Activated T-helper 17 cell treated with anti-CD3 and anti-CD28 coated beads, Interleukin-2, amount 50 U/mL, for 72 hours (primary cell): ENCODE results near the gene HGFAC. TPM values are rescaled to one million over a fixed set of nuclear protein-coding genes. Genes with fewer than 3 reads are reported as not detected.

Source experiments
- ATAC-seq: fragments of 150-1000 bp; cut with Tn5 transposase; replicated peaks from 2 replicates; pipeline ENCODE4 v1.10.0; 2021; ENCODE audit warnings: mild to moderate bottlenecking, moderate library complexity
- H3K27ac Mint-ChIP-seq: one replicate; pipeline ENCODE4 v1.8.0; 2022; ENCODE audit warnings: mixed read lengths
- H3K27me3 Mint-ChIP-seq: one replicate; pipeline ENCODE4 v1.8.0; 2022; ENCODE audit warnings: mixed read lengths
- H3K36me3 Mint-ChIP-seq: one replicate; pipeline ENCODE4 v1.8.0; 2022; ENCODE audit warnings: low read depth, mild to moderate bottlenecking, mixed read lengths
- H3K4me1 Mint-ChIP-seq: one replicate; pipeline ENCODE4 v1.8.0; 2022; ENCODE audit warnings: mixed read lengths
- H3K4me3 Mint-ChIP-seq: one replicate; pipeline ENCODE4 v1.8.0; 2022; ENCODE audit warnings: mild to moderate bottlenecking, mixed read lengths
- H3K9me3 Mint-ChIP-seq: one replicate; pipeline ENCODE4 v1.8.0; 2022; ENCODE audit warnings: mixed read lengths
- total RNA-seq, 2 donors: library from RNA; stranded (reverse); gene quantifications; one replicate each; pipeline ENCODE4 v1.2.3, GENCODE V29; 2022

The HGFAC gene
- total RNA-seq, 2 donors from 2014 or later: not detected

DNA sequence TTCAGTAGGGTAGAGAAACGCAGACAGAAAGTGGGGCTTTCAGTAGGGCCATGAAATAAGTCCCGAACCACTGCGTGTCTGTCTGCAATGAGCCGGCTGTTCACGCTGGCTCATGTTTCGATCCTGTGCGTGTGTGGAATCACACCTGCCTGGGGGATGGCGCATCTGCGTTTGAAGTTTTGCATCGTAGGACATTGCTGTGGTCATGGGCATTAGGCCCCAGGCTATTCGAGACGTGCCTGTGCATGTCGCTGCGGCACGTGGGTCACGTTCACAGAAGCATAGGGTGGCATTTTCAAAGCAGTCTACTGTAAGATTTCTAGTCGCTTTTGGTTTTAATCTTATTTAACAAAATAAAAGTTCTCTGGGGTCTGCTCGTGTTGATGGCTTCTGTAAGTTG is 25.5 kb upstream of the HGFAC start:
- no peak for ATAC-seq
- H3K27me3 Mint-ChIP-seq: no peaks in the 10 kb centered on the region
- no peaks in the 10 kb centered on the region for H3K36me3 Mint-ChIP-seq
- H3K27ac Mint-ChIP-seq: no peak overlapping the region
- no peaks in the 10 kb centered on the region for H3K4me1 Mint-ChIP-seq
- H3K4me3 Mint-ChIP-seq: no peak overlapping the region
- no peaks in the 10 kb centered on the region for H3K9me3 Mint-ChIP-seq

DNA sequence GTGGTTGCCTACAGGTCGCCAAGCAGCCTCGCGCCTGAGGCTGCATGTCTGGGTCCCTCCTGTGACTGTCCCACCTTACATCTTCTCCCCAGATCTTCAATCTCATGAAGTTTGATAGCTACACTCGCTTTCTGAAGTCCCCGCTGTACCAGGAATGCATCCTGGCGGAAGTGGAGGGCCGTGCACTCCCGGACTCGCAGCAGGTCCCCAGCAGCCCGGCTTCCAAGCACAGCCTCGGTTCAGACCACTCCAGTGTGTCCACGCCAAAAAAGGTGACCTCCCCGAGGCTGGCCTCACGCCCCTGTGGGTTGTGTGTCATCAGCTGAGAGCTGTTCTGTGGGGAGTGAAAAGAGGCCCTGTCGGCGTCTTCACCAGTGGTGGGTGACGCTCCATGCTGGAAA is 24.9 kb upstream of the HGFAC start:
- no peaks in the 10 kb centered on the region for H3K9me3 Mint-ChIP-seq

DNA sequence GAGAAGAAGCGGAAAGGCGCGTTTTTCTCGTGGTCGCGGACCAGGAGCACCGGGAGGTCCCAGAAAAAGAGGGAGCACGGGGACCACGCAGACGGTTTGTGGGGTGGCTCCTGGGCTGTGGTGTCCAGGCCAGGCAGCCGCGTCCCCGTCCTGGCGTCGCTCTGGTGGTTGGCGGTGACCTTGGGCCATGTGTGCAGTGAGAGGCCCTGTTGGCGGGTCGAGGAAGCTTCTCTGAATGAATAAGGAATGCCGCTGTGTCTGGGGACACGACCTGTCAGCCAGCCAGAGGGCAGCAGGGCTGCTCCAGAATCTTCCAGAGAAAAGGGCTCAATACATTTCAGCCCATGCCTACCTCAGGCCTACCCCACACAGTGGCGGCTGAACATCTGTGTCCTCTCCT is 24.3 kb upstream of the HGFAC start:
- H3K27ac Mint-ChIP-seq: no peak overlapping the region
- no peak for ATAC-seq
- H3K9me3 Mint-ChIP-seq: no peaks in the 10 kb centered on the region
- no peaks in the 10 kb centered on the region for H3K4me1 Mint-ChIP-seq
- H3K27me3 Mint-ChIP-seq: no peaks in the 10 kb centered on the region
- no peak overlapping the region for H3K4me3 Mint-ChIP-seq
- H3K36me3 Mint-ChIP-seq: no peaks in the 10 kb centered on the region

More for the DNA sequence above, 24.9 kb upstream of the HGFAC start:
- no peak for ATAC-seq
- Mint-ChIP-seq H3K4me1 (no peaks in the 10 kb centered on the region), H3K27me3 (no peaks in the 10 kb centered on the region), H3K36me3 (no peaks in the 10 kb centered on the region), H3K27ac (no peak overlapping the region), H3K4me3 (no peak overlapping the region)

DNA sequence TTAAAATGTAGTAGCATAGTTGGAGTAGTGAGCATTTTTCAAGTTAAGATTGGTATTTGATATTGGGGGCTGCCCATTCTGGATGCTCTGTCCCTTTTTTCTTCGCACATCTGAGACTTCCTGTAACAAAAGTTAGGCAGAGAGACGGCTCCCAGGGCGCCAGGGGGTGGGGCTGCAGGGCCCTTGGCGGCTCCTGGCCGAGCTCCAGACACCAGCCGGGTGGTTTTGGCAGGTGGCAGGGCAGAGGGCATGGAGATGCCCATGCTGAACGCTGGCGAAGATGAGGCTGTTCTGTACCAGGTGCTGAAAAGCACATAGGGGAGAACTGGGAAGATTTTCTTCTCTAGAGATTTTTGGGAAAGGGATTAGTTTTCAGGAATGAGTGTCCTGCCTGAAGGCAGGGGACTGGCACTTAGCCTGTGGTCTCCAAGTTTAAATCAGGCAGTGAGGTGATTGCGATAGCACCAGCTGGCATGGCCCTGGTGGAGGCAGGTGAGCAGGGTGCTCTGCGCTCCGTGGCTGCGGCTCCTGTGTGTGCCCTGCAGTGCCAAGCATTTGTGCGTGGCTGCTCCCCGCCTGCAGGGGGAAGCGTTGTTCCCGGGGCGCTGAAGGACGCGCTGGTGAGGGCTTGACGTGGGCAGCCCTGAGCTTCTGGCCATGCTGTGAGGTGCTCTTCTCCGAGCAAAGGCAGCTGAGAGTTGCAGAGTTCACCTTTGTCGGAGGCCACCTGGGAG is 23.6 kb upstream of the HGFAC start:
- H3K9me3 Mint-ChIP-seq: no peaks in the 10 kb centered on the region
- no peaks in the 10 kb centered on the region for H3K4me1 Mint-ChIP-seq
- no peaks in the 10 kb centered on the region for H3K27me3 Mint-ChIP-seq
- H3K4me3 Mint-ChIP-seq: no peak overlapping the region
- no peaks in the 10 kb centered on the region for H3K36me3 Mint-ChIP-seq
- H3K27ac Mint-ChIP-seq: no peak overlapping the region
- ATAC-seq: no peak

DNA sequence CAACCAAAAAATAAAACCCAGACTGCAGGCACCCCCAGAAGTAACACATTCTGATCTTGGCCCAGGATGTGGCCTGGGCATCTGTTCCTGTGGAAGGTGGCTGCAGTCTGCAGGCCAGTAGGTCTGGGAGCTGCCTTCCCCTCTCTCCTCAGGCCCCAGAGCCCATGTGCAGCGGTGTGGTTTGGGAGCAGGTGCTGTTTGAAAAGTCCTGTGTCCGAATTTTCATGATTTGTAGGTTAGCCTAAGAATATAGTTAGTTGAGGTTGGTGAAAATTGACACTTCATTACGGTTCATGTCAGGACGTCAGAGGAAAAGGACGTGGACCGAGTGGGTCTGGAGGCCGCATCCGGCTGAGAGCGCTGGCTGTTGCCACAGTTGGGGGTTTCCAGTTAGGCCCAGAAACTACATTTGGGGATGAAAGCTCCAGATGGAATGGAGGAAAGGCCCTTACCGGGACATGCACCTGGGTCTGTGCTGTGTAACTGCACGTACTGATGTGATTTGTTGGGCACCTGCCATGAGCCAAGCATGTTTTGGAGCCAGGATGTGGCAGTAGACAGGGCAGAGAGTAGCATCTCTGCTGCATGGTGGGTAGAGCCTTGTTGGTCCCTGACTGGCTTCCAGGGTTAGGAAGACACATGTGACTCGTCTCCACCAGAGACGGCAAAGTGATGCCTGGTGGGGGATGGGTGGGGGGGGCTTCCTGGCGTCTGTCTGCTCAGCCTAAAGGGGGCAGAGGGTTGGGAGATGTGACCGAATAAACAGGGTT is 21.7 kb upstream of the HGFAC start:
- Mint-ChIP-seq H3K4me3 (no peak overlapping the region), H3K27ac (no peak overlapping the region), H3K27me3 (no peaks in the 10 kb centered on the region), H3K36me3 (no peaks in the 10 kb centered on the region), H3K4me1 (no peaks in the 10 kb centered on the region), H3K9me3 (no peaks in the 10 kb centered on the region)
- no peak for ATAC-seq

DNA sequence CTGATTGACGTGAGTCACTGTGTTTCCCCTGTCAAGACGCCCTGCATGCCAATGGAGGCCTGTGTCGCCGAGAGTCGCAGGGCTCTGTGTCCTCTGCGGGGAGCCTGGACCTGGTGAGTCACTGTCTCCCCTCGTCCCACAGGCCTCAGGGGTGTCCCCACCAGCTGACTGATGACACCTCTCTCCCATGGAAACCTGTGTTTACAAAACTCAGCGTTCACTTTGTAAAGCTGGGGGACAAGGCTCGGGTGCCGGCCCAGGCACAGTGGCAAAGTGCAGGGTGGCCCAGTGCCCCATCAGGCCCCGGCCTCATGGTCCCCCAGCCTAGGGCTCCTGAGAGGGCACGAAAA is 21.2 kb upstream of the HGFAC start:
- H3K27ac Mint-ChIP-seq: no peak overlapping the region
- H3K9me3 Mint-ChIP-seq: no peaks in the 10 kb centered on the region
- no peak overlapping the region for H3K4me3 Mint-ChIP-seq
- no peaks in the 10 kb centered on the region for H3K4me1 Mint-ChIP-seq
- H3K36me3 Mint-ChIP-seq: no peaks in the 10 kb centered on the region
- ATAC-seq: peak; percentile 34
- H3K27me3 Mint-ChIP-seq: no peaks in the 10 kb centered on the region

DNA sequence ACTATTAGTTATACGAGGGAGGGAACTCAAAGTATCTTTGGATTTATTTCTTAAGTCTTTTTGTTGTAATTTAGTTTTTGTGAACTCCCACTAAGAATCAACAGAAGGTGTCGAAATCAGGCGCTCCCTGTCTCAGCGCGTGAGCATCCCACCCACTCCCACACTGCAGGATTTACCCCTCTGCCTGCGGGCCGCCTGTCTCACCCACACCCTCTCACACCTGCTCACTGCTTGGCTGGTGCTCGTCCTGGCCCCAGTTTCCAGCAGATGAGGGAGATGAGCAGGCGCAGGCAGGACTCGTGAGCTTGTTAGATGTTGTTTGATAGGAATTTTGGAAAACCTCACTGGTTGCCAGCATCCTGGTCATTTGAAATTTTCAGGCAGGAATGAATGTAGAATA is 20.8 kb upstream of the HGFAC start:
- H3K4me3 Mint-ChIP-seq: no peak overlapping the region
- H3K27ac Mint-ChIP-seq: no peak overlapping the region
- ATAC-seq: no peak
- H3K9me3 Mint-ChIP-seq: no peaks in the 10 kb centered on the region
- H3K27me3 Mint-ChIP-seq: no peaks in the 10 kb centered on the region
- H3K36me3 Mint-ChIP-seq: no peaks in the 10 kb centered on the region
- H3K4me1 Mint-ChIP-seq: no peaks in the 10 kb centered on the region

DNA sequence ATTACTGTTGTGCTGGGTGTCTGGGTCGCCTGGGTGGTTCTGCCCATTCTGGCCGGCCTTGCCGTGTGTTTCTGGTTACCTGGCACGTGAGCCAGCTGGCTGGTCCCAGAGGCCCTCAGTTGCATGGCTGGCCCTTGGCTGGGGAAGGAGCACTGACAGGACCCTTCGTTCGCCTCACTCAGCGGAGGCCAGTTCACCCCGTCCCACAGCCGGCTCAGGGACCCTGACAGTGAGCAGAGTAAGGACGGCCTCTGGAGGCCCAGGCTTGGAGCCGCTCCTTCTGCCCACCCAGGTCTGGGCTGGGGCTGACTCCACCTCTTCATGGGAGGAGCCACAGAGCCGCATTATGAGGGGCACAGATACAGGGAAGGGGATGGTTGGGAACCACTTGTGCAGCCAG is 20.3 kb upstream of the HGFAC start:
- ATAC-seq: no peak
- no peaks in the 10 kb centered on the region for H3K36me3 Mint-ChIP-seq
- H3K27ac Mint-ChIP-seq: no peak overlapping the region
- no peaks in the 10 kb centered on the region for H3K9me3 Mint-ChIP-seq
- H3K4me3 Mint-ChIP-seq: no peak overlapping the region
- H3K27me3 Mint-ChIP-seq: no peaks in the 10 kb centered on the region
- H3K4me1 Mint-ChIP-seq: no peaks in the 10 kb centered on the region

DNA sequence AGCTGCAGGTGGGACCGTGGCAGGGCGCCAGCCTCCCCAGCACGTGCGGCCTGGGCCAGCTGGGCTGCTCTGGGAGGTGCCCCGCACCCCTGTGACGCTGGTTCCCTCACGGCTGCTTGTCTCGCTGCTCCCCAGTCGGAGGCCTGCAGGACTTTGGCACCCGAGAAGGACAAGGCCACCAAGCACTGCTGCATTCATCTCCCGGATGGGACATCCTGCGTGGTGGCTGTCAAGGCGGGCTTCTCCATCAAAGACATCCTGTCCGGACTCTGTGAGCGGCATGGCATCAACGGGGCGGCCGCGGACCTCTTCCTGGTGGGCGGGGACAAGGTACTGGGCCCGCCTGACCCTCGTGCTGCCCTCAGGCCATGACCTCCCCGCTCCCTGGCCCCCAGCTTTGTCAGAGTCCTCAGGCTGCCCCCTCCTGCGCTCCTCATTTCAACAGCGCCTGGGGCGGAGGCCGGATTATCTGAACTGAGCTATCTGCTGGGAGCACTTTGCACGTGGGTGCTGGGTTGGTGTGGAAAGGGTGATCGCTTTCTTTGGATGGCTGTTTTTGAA is 19.4 kb upstream of the HGFAC start:
- H3K4me3 Mint-ChIP-seq: no peak overlapping the region
- H3K27me3 Mint-ChIP-seq: no peaks in the 10 kb centered on the region
- no peaks in the 10 kb centered on the region for H3K9me3 Mint-ChIP-seq
- H3K27ac Mint-ChIP-seq: no peak overlapping the region
- ATAC-seq: no peak
- H3K36me3 Mint-ChIP-seq: no peaks in the 10 kb centered on the region
- H3K4me1 Mint-ChIP-seq: no peaks in the 10 kb centered on the region

DNA sequence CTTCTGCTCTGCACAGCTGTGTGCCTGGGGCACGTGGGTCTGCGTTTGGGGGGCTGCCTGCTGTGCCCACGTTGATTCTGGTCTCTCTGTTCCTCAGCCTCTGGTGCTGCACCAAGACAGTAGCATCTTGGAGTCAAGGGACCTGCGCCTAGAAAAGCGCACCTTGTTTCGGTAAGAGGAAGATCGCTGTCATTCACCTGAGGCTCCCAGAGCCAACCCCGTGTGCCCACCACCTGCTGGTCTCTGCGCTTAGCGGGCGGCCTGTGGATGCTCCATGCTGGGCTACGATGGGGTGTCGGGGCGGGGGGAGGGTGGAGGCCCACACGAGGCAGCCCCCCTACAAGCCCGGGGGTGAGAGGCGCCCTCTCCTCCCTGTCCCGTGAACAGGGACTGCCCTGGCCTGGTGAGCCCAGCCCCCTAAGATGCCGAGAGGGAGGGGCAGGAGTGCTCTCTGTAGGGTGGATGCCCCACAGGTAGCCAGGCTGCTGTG is 18.9 kb upstream of the HGFAC start:
- no peak for ATAC-seq
- Mint-ChIP-seq H3K36me3 (no peaks in the 10 kb centered on the region), H3K9me3 (no peaks in the 10 kb centered on the region), H3K27me3 (no peaks in the 10 kb centered on the region), H3K4me3 (no peak overlapping the region), H3K4me1 (no peaks in the 10 kb centered on the region), H3K27ac (no peak overlapping the region)

DNA sequence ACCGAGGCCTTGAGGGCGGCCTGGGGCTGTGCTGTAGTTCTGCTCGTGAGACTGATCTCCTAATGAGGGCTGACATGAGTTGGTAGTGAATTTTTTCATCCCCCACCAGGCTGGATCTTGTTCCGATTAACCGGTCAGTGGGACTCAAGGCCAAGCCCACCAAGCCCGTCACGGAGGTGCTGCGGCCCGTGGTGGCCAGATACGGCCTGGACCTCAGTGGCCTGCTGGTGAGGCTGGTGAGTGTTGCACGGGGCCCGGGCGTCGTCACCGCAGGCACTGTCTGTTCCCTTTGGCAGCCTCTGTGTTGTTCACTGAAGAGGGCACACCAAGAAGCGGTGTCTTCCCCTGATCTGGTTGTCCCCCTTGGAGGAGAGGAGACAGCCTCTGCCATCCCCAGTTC is 18.4 kb upstream of the HGFAC start:
- no peak for ATAC-seq
- H3K27ac Mint-ChIP-seq: no peak overlapping the region
- H3K4me3 Mint-ChIP-seq: no peak overlapping the region
- H3K4me1 Mint-ChIP-seq: no peaks in the 10 kb centered on the region
- H3K9me3 Mint-ChIP-seq: no peaks in the 10 kb centered on the region
- H3K27me3 Mint-ChIP-seq: no peaks in the 10 kb centered on the region
- H3K36me3 Mint-ChIP-seq: no peaks in the 10 kb centered on the region

DNA sequence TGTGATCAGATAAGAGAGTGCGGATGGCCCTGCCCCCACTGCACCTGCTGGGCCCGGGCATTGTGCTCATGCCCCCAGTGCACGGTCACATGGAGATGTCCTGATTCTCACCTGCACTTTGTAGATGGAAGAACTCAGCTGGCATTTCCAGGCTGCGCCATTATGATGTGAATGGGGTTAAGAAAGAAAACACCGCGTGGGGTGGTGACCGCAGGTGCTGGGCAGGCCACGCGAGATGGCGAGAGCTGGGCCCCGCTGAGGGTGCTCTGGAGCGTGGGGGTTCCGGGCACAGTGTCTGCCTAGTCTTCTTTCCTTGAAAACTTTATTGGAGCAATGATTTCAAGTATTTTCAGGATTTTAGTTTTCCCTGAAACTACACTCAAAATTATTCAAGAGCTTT is 17.8 kb upstream of the HGFAC start:
- Mint-ChIP-seq H3K27ac (no peak overlapping the region), H3K4me3 (no peak overlapping the region), H3K4me1 (no peaks in the 10 kb centered on the region), H3K36me3 (no peaks in the 10 kb centered on the region), H3K27me3 (no peaks in the 10 kb centered on the region), H3K9me3 (no peaks in the 10 kb centered on the region)
- no peak for ATAC-seq

DNA sequence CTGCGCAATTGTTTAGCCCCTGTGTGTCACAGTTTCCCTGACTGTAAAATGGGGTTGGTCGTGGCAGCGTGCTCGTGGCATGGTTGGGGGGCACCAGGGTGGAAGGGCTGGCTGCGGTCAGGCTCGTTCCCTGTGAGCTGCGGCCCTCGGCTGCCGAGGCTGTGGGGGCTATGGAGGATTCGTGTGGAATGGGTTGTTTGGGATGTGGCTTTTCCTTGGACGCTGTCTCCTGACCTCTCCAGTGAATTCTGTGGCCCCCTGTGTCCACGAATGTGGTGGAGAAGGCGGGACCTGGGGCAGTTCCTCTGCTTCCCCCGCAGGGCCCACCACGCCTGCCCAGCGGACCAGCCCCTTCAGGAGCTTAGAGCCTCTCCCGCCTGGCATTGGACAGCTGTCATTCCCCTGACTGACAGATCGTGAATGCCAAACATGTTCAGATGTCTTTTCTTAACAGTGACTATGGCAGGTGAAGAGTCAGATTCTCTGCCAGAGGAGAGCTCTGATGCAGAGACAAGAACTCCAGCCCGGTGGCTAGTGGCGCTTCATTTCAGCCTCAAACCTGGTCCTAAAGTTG is 17.2 kb upstream of the HGFAC start:
- Mint-ChIP-seq H3K36me3 (no peaks in the 10 kb centered on the region), H3K4me3 (no peak overlapping the region), H3K9me3 (no peaks in the 10 kb centered on the region), H3K27ac (no peak overlapping the region), H3K27me3 (no peaks in the 10 kb centered on the region), H3K4me1 (no peaks in the 10 kb centered on the region)
- ATAC-seq: no peak

DNA sequence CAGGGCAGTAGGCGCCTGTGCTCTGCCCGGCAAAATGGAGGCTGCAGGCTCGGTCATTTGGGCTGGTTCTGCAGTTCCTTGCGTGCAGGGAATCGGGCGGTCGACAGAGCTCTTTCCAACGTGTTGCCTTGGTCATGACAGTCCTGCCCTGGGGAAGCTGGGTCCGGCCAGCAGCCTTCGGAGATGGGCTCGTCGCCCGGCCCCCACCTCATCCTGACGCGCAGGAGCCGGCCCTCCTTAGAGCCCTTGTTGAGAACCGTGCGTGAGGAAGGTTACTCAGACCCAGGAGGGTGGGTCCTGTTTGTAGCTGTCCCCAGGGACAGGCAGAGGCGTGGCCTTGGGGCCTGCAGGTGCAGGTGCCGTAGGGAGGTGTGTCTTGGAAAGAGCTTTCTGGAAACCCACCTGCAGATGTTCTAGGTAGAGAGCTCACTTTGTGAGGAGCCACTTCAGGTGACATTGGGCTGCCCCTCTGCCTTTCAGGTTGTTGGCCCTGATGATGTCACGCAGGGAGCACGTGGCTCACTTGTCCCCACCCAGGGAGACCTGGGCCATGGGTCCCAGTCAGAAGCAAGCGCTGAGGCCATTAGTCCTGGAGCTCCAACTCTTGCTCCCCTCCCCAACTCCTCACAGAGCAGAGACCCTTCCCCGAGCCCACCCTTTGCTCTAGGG is 15.2 kb upstream of the HGFAC start:
- H3K4me1 Mint-ChIP-seq: no peaks in the 10 kb centered on the region
- H3K27me3 Mint-ChIP-seq: no peaks in the 10 kb centered on the region
- no peak overlapping the region for H3K27ac Mint-ChIP-seq
- no peak for ATAC-seq
- no peak overlapping the region for H3K4me3 Mint-ChIP-seq
- no peaks in the 10 kb centered on the region for H3K9me3 Mint-ChIP-seq
- H3K36me3 Mint-ChIP-seq: no peaks in the 10 kb centered on the region
